Gastrocnemius medialis (tissue), 4 donors: Measurements from ENCODE around the gene RFT1. TPM values are rescaled to one million over a fixed set of nuclear protein-coding genes. Genes with fewer than 3 reads are reported as not detected.

ENCODE experiments used
- ATAC-seq, 2 donors: fragments of 150-250 bp; one replicate each; pipeline ENCODE4 v1.9.1; 2016
- DNase-seq, 2 donors: peaks; one replicate each; pipeline ENCODE4 v3.0.0-alpha.2; 2019
- H3K27ac ChIP-seq, 4 donors: fragments of 200-600 bp; sonication (generic); 1 replicate in 1 of 4; 2 replicates in 3 of 4; pipeline ENCODE4 v1.5.1; 2016 to 2018; ENCODE audit warnings: mild to moderate bottlenecking in 2 of 4, moderate library complexity in 1 of 4
- H3K27me3 ChIP-seq, 3 donors: fragments of 200-600 bp; sonication (generic) in 2 of 3; 1 replicate in 1 of 3; 2 replicates in 2 of 3; pipeline versions ENCODE4 v1.5.1 to v1.6.0; 2016 to 2019; ENCODE audit warnings: mild to moderate bottlenecking in 1 of 3, moderate library complexity in 1 of 3
- H3K36me3 ChIP-seq, 2 donors: fragments of 200-600 bp; sonication (generic) in 1 of 2; one replicate each; pipeline ENCODE4 v1.5.1; 2017 to 2018
- H3K4me1 ChIP-seq, 2 donors: fragments of 200-600 bp; sonication (generic) in 1 of 2; one replicate each; pipeline ENCODE4 v1.5.1; 2016 to 2017; ENCODE audit warnings: mild to moderate bottlenecking in 2 of 2
- H3K4me3 ChIP-seq, 4 donors: fragments of 200-600 bp; sonication (generic) in 3 of 4; 1 replicate in 1 of 4; 2 replicates in 3 of 4; pipeline ENCODE4 v1.5.1; 2016 to 2019; ENCODE audit warnings: mild to moderate bottlenecking in 2 of 4
- H3K9me3 ChIP-seq, 3 donors: fragments of 200-600 bp; sonication (generic) in 2 of 3; 1 replicate in 1 of 3; 2 replicates in 2 of 3; pipeline ENCODE4 v1.5.1; 2016 to 2019
- CTCF ChIP-seq, 5 experiments: fragments of 450-650 bp in 3 of 5; fragments of 200-600 bp in 2 of 5; sonication (generic) in 2 of 5; IDR thresholded peaks in 4 of 5; conservative IDR thresholded peaks in 1 of 5; 1 replicate in 4 of 5; 2 replicates in 1 of 5; pipeline ENCODE4 v1.5.1; 2016 to 2019; ENCODE audit warnings: antibody characterized with exemption in 5 of 5, mild to moderate bottlenecking in 3 of 5, moderate library complexity in 3 of 5
- POLR2A ChIP-seq, 2 donors: fragments of 450-650 bp; IDR thresholded peaks; one replicate each; pipeline ENCODE4 v1.6.1; 2017; ENCODE audit warnings: antibody characterized with exemption in 2 of 2, mild to moderate bottlenecking in 2 of 2, moderate library complexity in 2 of 2
- in situ Hi-C, 4 donors: fragments of 200-750 bp; cut with MboI; loops; one replicate each; pipeline versions ENCODE4 v1.15.0 to v1.8.0; 2017; ENCODE audit warnings: low sequenced_read_pairs in 4 of 4
- intact Hi-C: fragments of 100-400 bp; cut with DNase I; formaldehyde crosslinking; loops from one replicate; pipeline ENCODE4 v1.15.1; 2023; ENCODE audit warnings: low total_unique reads
- total RNA-seq, 4 donors: library from RNA; depleted of rRNA; stranded (reverse); fragments of >200 nt; gene quantifications; one replicate each; pipeline versions ENCODE4 v1.1.0 to v1.2.3, GENCODE V29; 2016

Gene RFT1
- total RNA-seq, 4 donors from 2014 or later, result 2.5 to 5.7 (median 5.2) TPM

- H3K36me3 ChIP-seq, result peaks cover 0 to 34% of the 10 kb centered on the region in 2 donors
- intact Hi-C loops (loop anchor here (1.0 to 5.0 kb wide), 3 partner anchors 20 to 188 kb away; no protein-coding TSS in a partner anchor), in situ Hi-C loops (loop anchor here (5.0 kb wide), 2 partner anchors 83 to 88 kb away; no protein-coding TSS in a partner anchor)
- H3K4me1 ChIP-seq, result peaks cover 26 to 29% of the 10 kb centered on the region in 2 donors
- H3K9me3 ChIP-seq, result no peaks in the 10 kb centered on the region
- H3K27ac ChIP-seq, result no peak overlapping the region
- no peaks in the 10 kb centered on the region for H3K27me3 ChIP-seq
- ATAC-seq (no peak), DNase-seq (no peak)
- no peak for TF ChIP-seq POLR2A (IDR thresholded peaks at IDR 0.05)
- TF ChIP-seq CTCF (IDR thresholded peaks at IDR 0.05 in 4 of 5, conservative IDR thresholded peaks at IDR 0.05 in 1 of 5), result no peak
- no peak overlapping the region for H3K4me3 ChIP-seq
Measured at GRCh38 chr3:53114412-53115074, 15.7 kb downstream of the RFT1 start.

- DNase-seq (peak; percentile 65 to 73), ATAC-seq (peak; percentile 89 to 90)
- in situ Hi-C loops, result loop anchor here (5.0 kb wide), 2 partner anchors 83 to 88 kb away; no protein-coding TSS in a partner anchor
- TF ChIP-seq POLR2A (IDR thresholded peaks at IDR 0.05), result no peak
- TF ChIP-seq CTCF (IDR thresholded peaks at IDR 0.05 in 4 of 5, conservative IDR thresholded peaks at IDR 0.05 in 1 of 5), result peak; percentile 86 to 94 (median 93)
- Histone ChIP-seq H3K36me3 (peaks cover 0 to 31% of the 10 kb centered on the region in 2 donors), H3K27ac (peak overlapping the region; percentile 62 to 76 (median 72)), H3K9me3 (no peaks in the 10 kb centered on the region), H3K4me1 (peaks cover 26 to 31% of the 10 kb centered on the region in 2 donors), H3K4me3 (no peak overlapping the region), H3K27me3 (no peaks in the 10 kb centered on the region)
- intact Hi-C loops, result loop anchor here (1.0 to 5.0 kb wide), 3 partner anchors 20 to 188 kb away; no protein-coding TSS in a partner anchor
Measured at GRCh38 chr3:53114011-53114400, 16.2 kb downstream of the RFT1 start.

- Histone ChIP-seq H3K36me3 (peaks cover 0 to 31% of the 10 kb centered on the region in 2 donors), H3K27me3 (no peaks in the 10 kb centered on the region), H3K9me3 (no peaks in the 10 kb centered on the region), H3K27ac (peak overlapping the region; percentile 62 to 76 (median 72)), H3K4me1 (peaks cover 26 to 31% of the 10 kb centered on the region in 2 donors), H3K4me3 (no peak overlapping the region)
- in situ Hi-C loops, result loop anchor here (5.0 kb wide), 2 partner anchors 84 to 89 kb away; no protein-coding TSS in a partner anchor
- peak; percentile 64 to 78 for ATAC-seq
- DNase-seq, result peak in 1 of 2 donors; percentile 66
- TF ChIP-seq POLR2A (IDR thresholded peaks at IDR 0.05), result no peak
- TF ChIP-seq CTCF (IDR thresholded peaks at IDR 0.05 in 4 of 5, conservative IDR thresholded peaks at IDR 0.05 in 1 of 5), result no peak
- intact Hi-C loops, result loop anchor here (1.0 to 5.0 kb wide), 3 partner anchors 21 to 189 kb away; no protein-coding TSS in a partner anchor
Measured at GRCh38 chr3:53113293-53114010, 16.8 kb downstream of the RFT1 start.

- Histone ChIP-seq H3K4me1 (peaks cover 26 to 31% of the 10 kb centered on the region in 2 donors), H3K9me3 (no peaks in the 10 kb centered on the region), H3K36me3 (peaks cover 0 to 17% of the 10 kb centered on the region in 2 donors), H3K4me3 (no peak overlapping the region), H3K27ac (peak overlapping the region in 1 of 4 donors; percentile 74), H3K27me3 (no peaks in the 10 kb centered on the region)
- TF ChIP-seq POLR2A (IDR thresholded peaks at IDR 0.05) (no peak), CTCF (IDR thresholded peaks at IDR 0.05 in 4 of 5, conservative IDR thresholded peaks at IDR 0.05 in 1 of 5) (no peak)
- no peak for ATAC-seq
- DNase-seq, result no peak
- intact Hi-C loops, result loop anchor here (5.0 kb wide), 1 partner anchor 190 kb away; no protein-coding TSS in a partner anchor
- in situ Hi-C loops, result loop anchor here (5.0 kb wide), 2 partner anchors 85 to 90 kb away; no protein-coding TSS in a partner anchor
Measured at GRCh38 chr3:53111822-53112221, 18.4 kb downstream of the RFT1 start.
